ENCODE data around the gene GALNT15.
A peak's percentile ranks its signal among the peaks of the same experiment; 100 is the strongest.

Gene GALNT15

DNA sequence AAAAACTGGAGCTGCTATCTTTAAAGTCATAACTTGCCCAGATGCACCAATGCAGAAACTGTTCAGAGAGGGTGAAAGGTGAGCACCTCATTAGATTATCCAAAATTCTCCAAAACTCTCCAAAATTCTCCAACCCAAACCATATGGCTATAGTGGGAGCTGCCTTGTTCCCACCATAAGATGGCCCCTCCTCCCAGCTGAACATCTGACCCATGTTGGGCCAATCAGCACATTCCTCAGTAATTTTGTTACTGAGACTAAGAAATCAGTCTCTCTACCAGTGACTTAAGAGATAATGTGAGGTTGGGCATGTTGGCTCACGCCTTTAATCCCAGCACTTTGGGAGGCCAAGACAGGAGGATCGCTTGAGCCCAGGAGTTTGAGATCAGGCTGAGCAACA is 57.5 kb downstream of the GALNT15 start:
- no peak for DNase-seq

DNA sequence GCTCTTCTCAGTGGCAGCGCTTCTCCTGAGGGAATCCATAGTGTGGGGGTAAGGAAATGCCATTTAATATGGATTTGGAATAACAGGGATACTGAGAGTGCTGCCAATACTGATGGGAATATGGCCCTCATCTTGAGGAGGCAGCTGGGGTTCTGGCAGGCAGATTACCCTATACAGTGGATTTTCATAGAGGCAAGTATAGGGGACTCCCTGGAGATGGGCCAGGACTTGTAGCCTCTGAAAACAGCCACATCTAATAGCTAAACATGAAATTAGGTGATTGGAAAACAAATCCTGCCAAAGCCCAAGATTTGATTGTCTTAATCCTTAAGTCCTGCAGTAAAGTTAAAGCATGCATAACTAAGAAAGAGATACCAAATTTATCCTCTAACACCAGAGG is 59.3 kb downstream of the GALNT15 start:
- no peak for DNase-seq

DNA sequence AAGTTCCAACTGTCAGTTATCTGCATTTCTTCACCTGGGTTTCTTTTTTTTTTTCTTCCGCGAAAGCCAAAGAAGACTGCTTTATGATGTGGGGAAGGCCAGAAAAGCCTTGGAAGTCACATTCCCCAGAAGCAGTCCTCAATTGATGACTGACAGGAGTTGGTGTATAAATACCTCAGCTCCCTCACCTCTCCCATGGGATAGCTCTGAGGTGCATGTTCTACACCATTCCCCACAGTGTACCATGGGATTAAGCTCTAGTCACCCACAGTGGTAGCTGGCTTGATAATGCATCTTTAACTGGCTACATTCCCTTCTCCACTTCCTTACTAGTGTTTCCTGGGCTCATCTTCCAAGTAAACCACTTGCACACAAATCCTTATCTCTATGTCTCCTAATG is 59.8 kb downstream of the GALNT15 start:
- DNase-seq, result no peak

DNA sequence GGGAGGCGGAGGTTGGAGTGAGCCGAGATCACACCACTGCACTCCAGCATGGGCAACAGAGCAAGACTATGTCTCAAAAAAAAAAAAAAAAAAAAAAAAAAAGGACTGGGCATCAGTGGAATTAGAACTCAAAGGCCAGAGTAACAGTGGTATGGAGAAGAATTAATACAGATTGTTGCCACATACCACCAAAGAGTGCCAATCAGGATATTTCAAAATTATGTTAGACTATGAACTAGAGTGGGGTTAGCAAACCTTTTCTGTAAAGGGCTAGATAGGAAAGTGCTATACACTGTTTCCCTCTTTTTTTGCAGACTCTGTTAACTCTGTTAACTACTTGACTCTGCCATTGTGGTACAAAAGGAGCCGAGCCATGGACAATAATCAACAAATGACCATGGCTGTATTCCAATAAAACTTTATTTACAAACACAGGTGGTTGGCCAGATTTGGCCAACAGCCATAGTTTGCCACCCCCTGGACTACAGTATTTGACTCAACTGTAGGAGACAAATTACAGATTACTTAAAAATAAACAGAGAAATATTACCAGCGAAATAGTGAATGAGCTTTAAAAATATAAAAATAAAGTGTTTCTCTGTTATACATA is 61.7 kb downstream of the GALNT15 start:
- DNase-seq, result no peak

DNA sequence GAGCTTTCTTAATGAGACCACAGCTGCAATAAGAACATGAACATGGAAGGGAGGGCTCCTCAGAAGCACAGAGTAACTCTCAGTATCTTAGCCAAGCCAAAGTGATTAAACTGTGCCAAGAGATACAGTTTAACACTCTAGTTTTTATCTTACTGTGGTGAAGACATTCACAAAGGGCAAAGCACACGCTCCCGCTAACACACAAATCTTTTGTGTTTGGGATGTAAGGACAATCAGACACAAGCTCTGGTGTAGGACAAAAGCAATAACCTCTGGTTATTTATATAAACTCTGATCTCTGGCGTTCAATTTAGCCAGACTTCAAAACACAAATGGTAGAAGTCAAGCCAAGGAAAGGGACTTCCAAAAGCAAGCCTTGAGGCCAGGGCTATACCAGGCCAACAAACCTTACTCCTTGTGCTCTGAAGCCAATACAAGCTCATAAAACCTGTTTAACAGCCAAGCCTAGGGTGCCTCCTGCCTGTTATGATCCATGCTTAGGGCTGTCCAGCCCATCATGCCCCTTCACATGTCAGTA is 62.4 kb downstream of the GALNT15 start:
- no peak for DNase-seq

DNA sequence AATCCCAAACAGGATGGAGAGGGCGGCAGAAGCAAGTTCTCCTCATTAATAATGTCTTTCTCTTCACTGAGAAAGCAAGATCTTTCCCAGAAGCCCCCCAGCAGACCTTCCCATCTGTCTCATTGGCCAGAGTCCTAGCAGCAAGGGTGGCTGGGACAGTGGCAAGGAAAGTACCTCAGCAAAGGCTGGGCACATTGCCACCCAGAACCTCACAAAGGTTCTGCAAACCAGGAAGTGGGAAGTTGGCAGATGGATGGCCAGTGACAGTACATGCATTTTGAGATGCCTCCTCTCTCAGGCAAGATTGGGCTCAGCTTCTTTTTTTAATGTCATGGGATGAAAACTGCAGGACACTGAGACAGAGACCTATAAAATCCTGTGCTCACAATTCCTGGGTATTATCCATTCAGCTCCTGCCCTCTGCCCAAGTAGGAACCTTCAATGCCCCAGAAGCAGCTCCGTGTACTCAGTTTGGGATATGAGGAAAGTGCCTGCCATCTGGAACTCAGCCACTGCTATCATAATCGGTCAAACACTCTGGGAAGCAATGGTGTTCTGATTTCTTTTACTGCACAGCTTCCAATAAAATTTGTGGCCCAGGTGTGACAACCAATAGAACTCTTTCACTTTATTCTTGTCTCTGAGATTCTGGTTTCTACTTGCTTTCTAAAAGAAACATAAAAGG is 64.7 kb downstream of the GALNT15 start:
- DNase-seq, result peak; percentile 85

DNA sequence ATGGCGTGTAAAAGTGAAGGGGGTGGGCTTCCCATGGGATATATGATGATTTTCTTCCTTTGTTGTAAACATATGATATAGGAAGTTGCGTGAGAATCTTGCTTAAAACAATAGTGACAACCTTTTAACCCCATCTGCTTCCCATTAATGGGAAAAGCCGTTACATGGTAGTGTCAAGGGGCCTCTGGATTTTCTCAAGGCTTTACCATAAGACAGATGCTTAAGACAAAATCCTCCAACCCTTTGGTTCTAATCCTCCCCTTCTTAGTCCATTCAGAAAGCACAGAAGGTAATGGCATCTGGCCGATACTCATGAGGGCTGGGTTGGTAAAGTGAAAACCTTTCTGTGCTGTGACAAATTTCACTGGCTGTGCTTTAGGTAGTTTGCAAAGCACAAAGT is 65.3 kb downstream of the GALNT15 start:
- DNase-seq, result peak; percentile 95

DNA sequence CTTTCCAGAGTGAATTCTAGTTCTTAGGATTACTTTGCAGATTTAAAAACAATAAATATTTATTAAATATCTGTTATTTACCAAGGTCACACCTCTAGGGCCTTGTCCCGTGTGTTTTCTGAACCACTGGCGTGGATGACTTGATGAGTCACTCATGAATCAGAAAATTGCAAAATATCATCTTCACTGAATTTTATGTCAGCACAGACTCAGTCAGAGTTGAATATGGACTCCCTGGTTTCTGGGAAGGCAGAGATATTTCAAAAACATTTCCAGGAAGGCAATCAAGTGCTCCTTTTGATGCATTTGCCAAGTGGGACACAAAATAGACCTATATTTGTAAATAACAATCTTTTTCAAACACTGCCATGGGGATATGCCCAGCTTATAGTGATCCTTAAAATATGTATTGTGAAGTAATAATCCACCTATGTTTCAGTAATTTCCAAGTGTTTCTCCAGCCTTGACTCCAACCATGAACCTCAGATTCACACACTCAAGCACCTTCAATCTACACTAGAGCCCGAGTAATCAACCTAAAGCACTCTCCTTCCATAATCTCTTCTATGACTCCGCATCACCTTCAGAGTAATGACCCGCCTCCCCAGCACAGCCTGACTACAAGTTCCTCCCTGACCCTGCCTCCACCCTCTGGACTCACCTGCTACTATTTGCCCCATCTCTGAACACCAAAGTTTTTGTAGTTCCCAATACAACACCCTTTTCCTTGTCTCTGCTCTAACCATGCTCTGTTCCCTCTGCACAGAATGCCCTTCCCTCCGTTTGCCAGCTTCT is 65.9 kb downstream of the GALNT15 start:
- DNase-seq, result no peak

DNA sequence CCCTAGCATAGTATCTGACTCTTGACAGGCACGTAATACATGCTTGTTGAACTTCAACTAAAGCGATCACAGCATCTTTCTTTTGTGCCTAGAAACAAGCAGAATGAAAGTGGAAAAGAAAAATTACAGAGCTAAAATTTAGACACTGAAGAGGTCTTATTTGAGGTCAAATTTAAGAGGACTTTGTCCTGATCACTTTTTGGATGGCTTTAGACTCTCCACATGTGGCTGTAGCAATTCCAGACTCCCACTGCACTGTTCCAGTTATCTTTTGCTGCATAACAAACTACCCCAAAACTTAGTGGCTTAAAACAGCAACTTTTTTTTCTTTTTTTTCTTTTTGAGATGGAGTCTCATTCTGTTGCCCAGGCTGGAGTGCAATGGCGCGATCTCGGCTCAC is 66.7 kb downstream of the GALNT15 start:
- no peak for DNase-seq

DNA sequence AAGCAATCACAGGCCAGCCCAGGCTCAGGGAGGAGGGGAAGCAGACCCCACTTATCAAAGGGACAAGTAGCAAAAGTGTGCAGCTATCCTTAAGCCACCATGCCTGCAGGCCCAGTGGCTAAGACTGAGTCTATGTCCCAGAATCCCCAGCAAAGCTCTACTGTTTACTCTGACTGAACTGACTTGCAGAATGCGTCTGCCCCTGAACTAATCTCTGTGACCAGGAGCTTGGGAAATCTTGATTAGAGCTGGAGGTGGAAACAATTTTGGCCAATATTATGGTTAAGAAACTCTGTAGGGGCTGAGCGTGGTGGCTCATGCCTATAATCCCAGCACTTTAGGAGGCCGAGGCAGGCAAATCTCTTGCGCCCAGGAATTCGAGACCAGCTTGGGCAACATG is 67.7 kb downstream of the GALNT15 start:
- DNase-seq, result no peak

DNA sequence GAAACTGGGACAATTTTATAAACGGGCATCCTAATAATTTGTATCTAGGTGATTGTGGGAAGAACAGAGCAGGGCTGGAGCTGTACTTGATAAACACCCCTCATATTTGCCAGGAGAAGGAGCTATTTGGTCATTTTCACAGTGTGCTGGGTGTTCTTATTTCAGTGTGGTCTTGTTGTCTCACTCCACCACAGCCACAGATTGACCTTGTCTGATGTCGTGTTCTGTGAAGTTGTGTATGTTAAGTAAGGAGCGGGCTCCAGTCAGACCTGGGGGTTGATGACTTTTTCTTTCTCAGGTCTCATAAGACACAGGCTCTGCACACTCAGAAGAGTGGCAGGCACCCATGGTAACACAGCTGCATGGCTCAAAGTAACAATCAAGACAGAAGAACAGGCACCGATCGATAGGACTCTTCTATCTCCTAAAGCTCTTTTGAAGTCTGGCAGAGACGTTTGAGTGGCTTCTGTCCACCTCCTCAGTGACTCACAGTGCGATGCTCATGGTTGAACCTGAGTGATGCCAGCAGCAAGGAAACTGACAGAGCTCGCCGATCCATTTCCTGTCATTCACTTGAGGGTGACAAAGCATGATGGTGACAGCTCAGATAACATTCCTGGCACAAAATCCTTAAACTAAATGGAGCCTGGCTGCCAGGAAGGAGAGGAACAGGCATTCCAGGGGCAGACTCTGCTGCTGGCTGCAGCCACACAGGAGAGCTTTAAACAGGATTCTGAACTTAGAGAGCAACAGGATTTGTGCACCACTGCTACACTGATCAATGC is 69.4 kb downstream of the GALNT15 start:
- DNase-seq, result no peak

DNA sequence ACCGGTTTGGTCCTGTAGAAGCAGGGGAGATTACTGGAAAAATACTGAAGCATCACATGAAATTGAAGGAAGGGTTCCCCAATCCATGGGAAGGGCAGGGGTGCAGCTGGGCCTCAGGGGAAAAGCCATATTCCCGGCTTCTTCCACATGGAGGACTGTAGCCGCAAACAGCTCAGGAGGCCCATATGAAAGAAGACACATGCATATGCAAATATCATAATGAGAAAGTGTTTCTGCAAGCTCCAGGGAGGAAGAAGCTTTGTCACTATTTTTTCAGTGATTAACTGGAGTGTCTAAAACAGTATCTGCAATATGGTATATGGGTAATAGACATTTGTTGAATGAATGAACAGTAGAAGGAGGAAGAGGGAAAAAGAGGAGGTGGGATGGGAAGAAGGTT is 71.1 kb downstream of the GALNT15 start:
- no peak for DNase-seq

DNA sequence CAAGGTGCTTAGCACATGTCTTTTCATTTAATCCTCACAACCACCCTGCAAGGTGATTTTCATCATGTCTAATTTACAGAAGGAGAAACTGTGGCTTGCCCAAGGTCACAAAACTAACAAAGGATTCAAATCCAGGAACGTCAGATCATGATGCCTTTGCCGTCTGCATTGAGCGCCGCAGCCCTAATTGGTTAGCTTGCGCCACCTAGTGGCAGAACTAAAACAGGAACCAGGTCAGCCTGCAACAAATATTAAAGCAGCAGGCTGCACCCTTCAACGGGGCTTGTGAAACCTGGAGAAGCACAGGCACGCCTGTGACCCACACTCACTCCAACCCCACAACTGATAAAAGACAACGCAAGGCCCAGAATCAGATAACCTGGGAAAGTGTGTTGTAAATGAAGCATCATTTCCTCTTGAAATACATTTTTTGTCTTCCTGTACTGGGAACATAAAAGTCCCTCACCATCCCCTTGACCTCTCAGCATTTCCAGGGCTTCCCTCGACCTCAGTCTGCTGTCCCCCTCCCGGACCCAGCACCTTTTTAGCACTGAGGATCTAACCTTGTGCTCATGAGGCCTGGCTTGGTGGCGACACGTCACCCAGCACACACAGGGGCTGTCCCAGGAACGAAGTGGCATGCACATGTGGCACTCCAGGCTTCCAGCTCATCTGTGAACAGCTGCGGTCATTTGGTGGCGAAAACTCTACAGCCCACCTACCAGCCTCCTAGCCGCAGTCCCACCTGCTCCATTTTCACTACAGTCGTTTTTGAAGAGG is 73.0 kb downstream of the GALNT15 start:
- DNase-seq, result peak; percentile 67

DNA sequence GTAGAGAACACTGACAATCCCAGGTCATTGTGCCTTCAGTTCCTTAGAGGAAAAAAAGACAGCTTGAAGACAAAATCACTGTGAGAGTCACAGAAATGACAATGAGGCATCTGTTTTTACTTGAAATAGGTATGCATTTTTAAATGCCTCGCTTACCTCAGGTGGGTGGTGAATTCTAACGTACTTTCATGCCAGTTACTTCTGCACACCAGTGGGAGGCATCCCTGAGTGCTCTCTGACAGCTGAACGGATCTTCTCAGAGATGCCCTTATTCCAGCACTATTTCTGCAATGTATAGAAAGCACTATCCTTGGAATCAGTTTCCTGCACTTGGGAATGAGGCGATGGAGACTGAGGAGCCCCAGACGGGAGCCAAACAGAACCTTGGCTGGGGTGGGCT is 74.1 kb downstream of the GALNT15 start:
- no peak for DNase-seq

DNA sequence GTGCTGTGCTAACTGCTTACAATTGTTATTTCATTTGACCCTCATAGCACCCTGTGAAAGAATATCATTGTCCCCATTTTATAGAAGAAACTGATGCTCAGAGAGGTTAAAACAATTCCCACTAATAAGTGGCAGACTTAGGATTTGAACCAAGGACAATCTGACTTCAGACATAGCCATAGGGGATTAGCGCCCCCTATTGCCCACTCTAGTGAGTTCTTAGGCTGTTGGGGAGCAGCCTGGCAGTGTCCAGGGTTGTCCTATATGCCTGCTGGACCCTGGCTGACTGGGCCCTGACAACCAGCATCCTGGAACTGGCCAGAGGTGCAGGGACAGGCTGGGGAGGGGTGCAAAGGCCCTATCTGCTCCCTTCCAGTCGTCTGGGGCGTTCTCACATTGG is 74.9 kb downstream of the GALNT15 start:
- peak; percentile 16 for DNase-seq

DNA sequence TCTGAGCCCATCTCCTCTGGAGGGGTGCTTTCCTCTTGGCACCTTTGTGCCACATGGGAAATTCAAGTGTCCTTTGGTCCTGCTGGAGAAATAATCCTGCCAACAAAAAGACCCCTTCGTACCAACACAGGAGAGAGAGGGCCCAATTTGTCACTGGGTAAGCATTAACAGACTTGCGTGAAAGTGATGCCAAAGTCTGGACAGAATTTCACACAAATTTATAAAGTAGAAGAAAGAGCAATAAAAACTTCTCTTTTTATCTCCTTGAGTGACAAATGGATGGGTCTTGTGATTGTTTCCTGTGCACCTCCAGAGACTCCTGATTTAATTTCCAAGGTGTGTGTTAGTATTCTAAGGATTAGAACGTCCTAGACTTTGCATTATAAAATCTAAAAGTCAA is 75.4 kb downstream of the GALNT15 start:
- DNase-seq, result no peak

DNA sequence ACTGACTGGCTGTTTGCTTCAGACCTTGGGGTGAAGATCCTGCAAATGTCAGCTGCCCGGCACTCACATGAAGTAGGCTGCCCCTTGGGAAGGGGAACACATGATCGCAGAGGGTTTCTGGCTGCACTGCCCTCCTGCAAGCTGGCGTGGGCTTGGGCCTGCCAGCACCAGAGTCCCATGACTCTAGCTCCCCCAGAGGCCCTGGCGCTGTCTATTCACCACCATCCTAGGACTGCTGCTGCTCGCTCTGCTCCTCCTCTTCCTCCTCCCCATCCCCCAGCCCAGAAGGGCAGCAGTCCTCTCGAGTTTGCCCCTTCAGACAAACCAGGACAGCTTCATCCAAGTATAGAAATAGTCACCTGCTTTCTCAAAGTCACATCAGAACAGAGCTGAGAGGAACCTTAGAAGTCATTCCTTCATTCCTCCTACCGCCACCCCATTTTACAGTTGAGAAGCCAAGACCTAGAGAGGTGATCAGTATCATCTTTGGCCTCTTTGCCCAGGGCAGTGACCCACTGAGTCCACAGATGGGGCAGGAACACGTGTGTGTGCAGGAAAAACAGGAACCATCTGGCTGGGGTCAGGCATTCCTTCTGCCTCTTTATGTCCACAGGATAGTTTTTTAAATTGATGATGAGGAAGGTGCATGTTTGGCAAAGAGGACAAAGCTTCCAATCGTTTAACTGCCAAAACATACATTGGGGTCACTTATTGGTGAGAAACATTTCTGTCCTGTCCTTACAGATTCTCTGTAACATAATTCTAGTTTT is 77.0 kb downstream of the GALNT15 start:
- no peak for DNase-seq

DNA sequence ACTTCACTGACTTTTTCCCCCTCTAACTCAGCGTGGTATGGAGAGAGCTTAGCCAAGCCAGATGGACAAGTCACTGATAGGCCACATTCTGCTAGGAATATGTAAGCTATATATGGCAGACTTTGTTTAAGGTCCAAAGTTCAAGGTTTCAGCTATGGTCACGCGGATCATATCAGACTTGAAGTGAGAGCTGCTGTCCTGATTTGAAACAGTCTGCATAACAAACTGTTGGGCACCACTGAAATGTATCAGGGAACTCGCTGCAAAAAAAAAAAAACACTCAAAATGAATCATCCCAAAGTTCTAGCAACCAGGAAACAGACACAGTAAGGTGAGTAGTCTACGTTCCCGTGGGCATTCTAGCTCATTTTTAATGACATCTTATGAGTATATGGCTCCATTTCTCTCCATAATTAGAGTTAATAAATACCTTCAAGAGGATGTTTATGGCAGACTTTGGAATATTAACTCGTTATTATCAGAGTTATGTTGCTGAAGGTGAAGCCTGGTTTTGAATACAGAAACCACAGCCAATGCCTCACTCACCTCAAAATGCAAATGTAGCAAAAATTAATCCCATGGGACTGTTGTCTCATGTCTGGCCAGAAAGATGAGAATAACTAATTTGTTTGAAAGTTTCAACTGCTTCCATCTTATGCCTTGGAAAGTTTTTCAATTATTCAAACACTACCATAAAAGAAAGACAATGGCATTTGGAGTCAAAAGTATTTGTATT is 77.9 kb downstream of the GALNT15 start:
- DNase-seq, result no peak

DNA sequence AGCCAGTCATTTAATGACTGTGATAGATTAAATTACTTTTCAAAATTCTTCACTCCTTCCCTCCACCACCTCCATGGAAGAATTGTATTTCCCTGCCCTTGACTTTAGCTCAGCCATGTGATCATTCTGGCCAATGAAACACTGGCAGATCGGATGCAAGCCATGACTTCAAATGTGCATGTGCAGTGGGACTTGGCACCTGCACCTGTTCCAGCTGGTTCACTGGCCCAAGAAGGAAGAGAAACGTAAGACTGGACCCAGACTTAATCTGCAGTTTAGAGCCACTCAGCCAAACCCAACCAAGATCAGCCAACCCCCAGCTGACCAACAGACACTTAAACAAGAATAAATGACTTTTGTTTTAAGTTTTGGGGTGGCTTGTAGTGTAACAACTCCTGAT is 78.5 kb downstream of the GALNT15 start:
- DNase-seq, result no peak

DNA sequence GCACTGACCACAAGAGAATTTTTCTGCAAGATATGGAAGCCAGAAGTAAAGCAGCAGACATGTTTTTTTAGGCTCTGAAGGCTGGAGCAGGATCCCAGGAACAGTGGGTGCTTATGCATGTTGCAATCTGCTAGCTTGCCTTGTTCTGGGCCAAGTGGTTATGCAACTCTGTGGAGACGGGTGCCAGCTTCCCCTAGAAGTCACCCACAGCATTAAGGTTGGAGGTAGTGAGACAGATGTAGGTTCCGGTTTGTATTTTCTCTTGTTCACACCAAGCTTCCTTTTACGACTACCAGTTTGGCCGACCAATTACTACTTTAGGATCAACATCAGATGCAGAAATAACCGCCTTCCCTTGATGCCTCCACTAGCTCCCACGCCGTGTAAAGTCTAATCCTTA is 79.1 kb downstream of the GALNT15 start:
- DNase-seq, result no peak

DNA sequence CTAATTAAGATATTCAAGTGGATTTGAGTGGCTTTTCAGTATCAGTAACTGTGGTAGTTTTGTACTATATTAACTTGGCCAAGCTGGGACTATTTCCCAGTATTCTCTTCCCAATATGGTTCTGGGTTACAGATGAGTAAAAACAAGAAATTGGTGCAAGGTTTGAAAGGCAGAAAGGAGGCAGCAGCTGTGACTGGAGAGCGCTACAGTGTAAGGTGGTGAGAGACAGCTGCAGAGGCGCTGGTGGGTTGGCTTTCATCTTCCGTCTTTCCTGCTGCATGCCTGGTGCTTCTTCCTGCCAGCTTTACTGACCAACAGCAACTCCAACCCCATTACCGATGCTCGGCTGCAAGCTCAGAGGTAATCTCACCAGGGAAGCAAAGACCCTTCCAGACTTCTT is 80.4 kb downstream of the GALNT15 start:
- DNase-seq, result no peak
